ENCODE data around the gene DHCR7. TPM values are rescaled to one million over a fixed set of nuclear protein-coding genes. Genes with fewer than 3 reads are reported as not detected.

Gene DHCR7
- total and polyA plus RNA-seq, 2 donors (not counting 1 experiment from before 2014, with no cell fraction given), result 6.9 to 15.3 TPM

- ChIA-PET CTCF (no interaction called here), POLR2A (no interaction called here)
- Histone ChIP-seq H3K79me2 (ENCODE audit: control insufficient read depth, insufficient read depth, low read length) (no peaks in the 10 kb centered on the region), H4K20me1 (ENCODE audit: control insufficient read depth, insufficient read depth, low read length, poor library complexity, severe bottlenecking) (no peaks in the 10 kb centered on the region), H3K9me3 (ENCODE audit: control extremely low read depth in 1 of 3, control insufficient read depth in 2 of 3, insufficient read depth in 1 of 3, low read length in 2 of 3) (no peaks in the 10 kb centered on the region), H3K9ac (ENCODE audit: low read length) (no peak overlapping the region), H3K27me3 (replicated peaks in 1 of 4; ENCODE audit: control extremely low read depth in 1 of 4, control insufficient read depth in 3 of 4, insufficient read depth in 4 of 4, low read length in 3 of 4) (no peaks in the 10 kb centered on the region), H2AFZ (ENCODE audit: insufficient read depth, low read depth, low read length, poor library complexity, severe bottlenecking) (no peak overlapping the region), H3K27ac (ENCODE audit: low read length in 2 of 2) (no peak overlapping the region), H3K4me1 (ENCODE audit: control insufficient read depth in 2 of 2, insufficient read depth in 2 of 2, low read length in 2 of 2) (no peaks in the 10 kb centered on the region), H3K4me2 (replicated peaks; ENCODE audit: low read depth, low read length, poor library complexity, severe bottlenecking) (no peak overlapping the region), H3K36me3 (replicated peaks in 1 of 2; ENCODE audit: control extremely low read depth in 1 of 2, control insufficient read depth in 1 of 2, extremely low read depth in 1 of 2, insufficient read depth in 2 of 2, low read length in 1 of 2) (peaks cover 1 to 81% of the 10 kb centered on the region in 2 experiments), H3K4me3 (ENCODE audit: control extremely low read depth in 1 of 5, extremely low read depth in 1 of 5, insufficient read depth in 1 of 5, low read depth in 2 of 5, low read length in 4 of 5) (no peak overlapping the region)
- ATAC-seq (ENCODE audit: low read depth) (no peak), DNase-seq (no peak)
- WGBS (ENCODE audit: insufficient coverage), result 100% methylated on average over 8 of the region's 13 CpGs
- TF ChIP-seq EZH2 (IDR thresholded peaks at IDR 0.05; ENCODE audit: borderline replicate concordance, insufficient read depth, low read depth, low read length, poor library complexity, severe bottlenecking) (no peak), CTCF (IDR thresholded peaks at IDR 0.05) (no peak)
- Mint-ChIP-seq H3K4me3 (no peak overlapping the region), H3K4me1 (no peaks in the 10 kb centered on the region), H3K27ac (no peak overlapping the region), H3K9me3 (ENCODE audit: insufficient read depth) (no peaks in the 10 kb centered on the region), H3K27me3 (no peaks in the 10 kb centered on the region)
- intact Hi-C loops (cut with micrococcal nuclease), result no loop called here
Observed at GRCh38 chr11:71482746-71483364, 34.7 kb upstream of the DHCR7 start.

GRCh38 chr11:71482216-71482615 is 34.0 kb upstream of the DHCR7 start:
- intact Hi-C loops (cut with micrococcal nuclease), result no loop called here

More at GRCh38 chr11:71482216-71482615, 34.0 kb upstream of the DHCR7 start:
- Histone ChIP-seq H3K36me3 (replicated peaks in 1 of 2; ENCODE audit: control extremely low read depth in 1 of 2, control insufficient read depth in 1 of 2, extremely low read depth in 1 of 2, insufficient read depth in 2 of 2, low read length in 1 of 2) (peaks cover 1 to 86% of the 10 kb centered on the region in 2 experiments), H3K9ac (ENCODE audit: low read length) (no peak overlapping the region), H4K20me1 (ENCODE audit: control insufficient read depth, insufficient read depth, low read length, poor library complexity, severe bottlenecking) (no peaks in the 10 kb centered on the region), H2AFZ (ENCODE audit: insufficient read depth, low read depth, low read length, poor library complexity, severe bottlenecking) (no peak overlapping the region), H3K4me2 (replicated peaks; ENCODE audit: low read depth, low read length, poor library complexity, severe bottlenecking) (no peak overlapping the region), H3K4me3 (ENCODE audit: control extremely low read depth in 1 of 5, extremely low read depth in 1 of 5, insufficient read depth in 1 of 5, low read depth in 2 of 5, low read length in 4 of 5) (no peak overlapping the region), H3K27me3 (replicated peaks in 1 of 4; ENCODE audit: control extremely low read depth in 1 of 4, control insufficient read depth in 3 of 4, insufficient read depth in 4 of 4, low read length in 3 of 4) (no peaks in the 10 kb centered on the region), H3K4me1 (ENCODE audit: control insufficient read depth in 2 of 2, insufficient read depth in 2 of 2, low read length in 2 of 2) (no peaks in the 10 kb centered on the region), H3K79me2 (ENCODE audit: control insufficient read depth, insufficient read depth, low read length) (no peaks in the 10 kb centered on the region), H3K27ac (ENCODE audit: low read length in 2 of 2) (no peak overlapping the region), H3K9me3 (ENCODE audit: control extremely low read depth in 1 of 3, control insufficient read depth in 2 of 3, insufficient read depth in 1 of 3, low read length in 2 of 3) (no peaks in the 10 kb centered on the region)
- H3K27me3 Mint-ChIP-seq, result no peaks in the 10 kb centered on the region
- DNase-seq (no peak), ATAC-seq (ENCODE audit: low read depth) (no peak)
- TF ChIP-seq EZH2 (IDR thresholded peaks at IDR 0.05; ENCODE audit: borderline replicate concordance, insufficient read depth, low read depth, low read length, poor library complexity, severe bottlenecking) (no peak), CTCF (IDR thresholded peaks at IDR 0.05) (no peak)
- H3K9me3 Mint-ChIP-seq (ENCODE audit: insufficient read depth), result no peaks in the 10 kb centered on the region
- H3K27ac Mint-ChIP-seq, result no peak overlapping the region
- WGBS (ENCODE audit: insufficient coverage), result 97% methylated on average over 15 of the region's 18 CpGs
- POLR2A ChIA-PET, result no interaction called here
- no peak overlapping the region for H3K4me3 Mint-ChIP-seq
- H3K4me1 Mint-ChIP-seq, result no peaks in the 10 kb centered on the region
- CTCF ChIA-PET, result no interaction called here
